Endothelial cell of umbilical vein (primary cell): ENCODE measurements around the gene LRP1B. TPM values are rescaled to one million over a fixed set of nuclear protein-coding genes. Genes with fewer than 3 reads are reported as not detected.

Experiments
- BruUV-seq: library from RNA; stranded (reverse); fragments of 400-500 nt; replicated peaks from 2 replicates; lab custom pipeline; 2021; lab: Mats Ljungman, UMichigan
- CTCF ChIA-PET: fragments of 300-600, 350-600 bp; sonication (Branson Sonifier 250); formaldehyde crosslinking; loops from one replicate; lab custom pipeline; 2021; ENCODE audit warnings: antibody characterized with exemption, inconsistent platforms; lab: Charles Lee
- POLR2A ChIA-PET: fragments of 300-600, 350-600 bp; sonication (Branson Sonifier 250); formaldehyde crosslinking; loops from one replicate; lab custom pipeline; 2021; ENCODE audit warnings: antibody characterized with exemption, inconsistent platforms; lab: Charles Lee
- DNase-seq: peaks from one replicate; pipeline ENCODE4 v3.0.0-alpha.2; 2011; ENCODE audit warnings: low read depth, low spot score
- FAIRE-seq: peaks from 2 replicates; lab custom pipeline; 2011; peaks lifted over from hg19 to GRCh38; lab: Jason Lieb, UNC
- H2AFZ ChIP-seq: 2 replicates; pipeline ENCODE4 v1.6.0; 2012; ENCODE audit warnings: low read depth, low read length, control low read depth, inconsistent platforms
- H3K27ac ChIP-seq: 2 replicates; pipeline ENCODE4 v1.5.1; 2011; ENCODE audit warnings: low read depth, mild to moderate bottlenecking, control low read depth, low read length, moderate library complexity; ENCODE audit not compliant: insufficient read depth
- H3K27me3 ChIP-seq, 2 experiments: 2 replicates each; pipeline versions ENCODE4 v1.6.0 to v1.6.1; 2011; ENCODE audit warnings: low read length in 2 of 2, mixed read lengths in 1 of 2; ENCODE audit not compliant: control insufficient read depth in 2 of 2, insufficient read depth in 2 of 2
- H3K36me3 ChIP-seq, 2 experiments: 2 replicates in 1 of 2; 3 replicates in 1 of 2; pipeline ENCODE4 v1.5.1; 2011; ENCODE audit warnings: low read length in 2 of 2, mild to moderate bottlenecking in 1 of 2, moderate library complexity in 1 of 2; ENCODE audit not compliant: control insufficient read depth in 2 of 2, insufficient read depth in 2 of 2; ENCODE audit errors: extremely low read depth in 1 of 2
- H3K4me1 ChIP-seq: 3 replicates; pipeline ENCODE4 v1.5.1; 2011; ENCODE audit warnings: mild to moderate bottlenecking, low read length; ENCODE audit not compliant: control insufficient read depth, insufficient read depth; ENCODE audit errors: extremely low read depth
- H3K4me2 ChIP-seq: 2 replicates; pipeline ENCODE4 v1.6.1; 2011; ENCODE audit warnings: low read length, control low read depth, mixed read lengths; ENCODE audit not compliant: insufficient read depth
- H3K4me3 ChIP-seq, 3 experiments: fragments of 200-600 bp in 1 of 3; sonication (generic), shearing (Covaris generic) in 1 of 3; replicated peaks in 1 of 3; 2 replicates each; pipeline ENCODE4 v1.5.1; 2011 to 2016; ENCODE audit warnings: control low read depth in 3 of 3, low read length in 3 of 3, mild to moderate bottlenecking in 2 of 3, inconsistent platforms in 1 of 3, low read depth in 1 of 3, moderate library complexity in 1 of 3; ENCODE audit not compliant: insufficient read depth in 1 of 3
- H3K79me2 ChIP-seq: 2 replicates; pipeline ENCODE4 v1.6.0; 2012; ENCODE audit warnings: low read length, inconsistent platforms; ENCODE audit not compliant: control insufficient read depth, insufficient read depth
- H3K9ac ChIP-seq: replicated peaks from 2 replicates; pipeline ENCODE3; 2011; ENCODE audit warnings: low read length, control low read depth; ENCODE audit not compliant: insufficient read depth; ENCODE audit errors: extremely low read depth
- H3K9me1 ChIP-seq: replicated peaks from 3 replicates; pipeline ENCODE4 v1.6.0; 2011; ENCODE audit warnings: mild to moderate bottlenecking, low read length; ENCODE audit not compliant: control insufficient read depth, insufficient read depth; ENCODE audit errors: extremely low read depth
- H3K9me3 ChIP-seq: replicated peaks from 2 replicates; pipeline ENCODE4 v1.5.1; 2012; ENCODE audit warnings: low read length, inconsistent platforms; ENCODE audit not compliant: control insufficient read depth, insufficient read depth
- H4K20me1 ChIP-seq: replicated peaks from 2 replicates; pipeline ENCODE3; 2011; ENCODE audit warnings: mild to moderate bottlenecking, low read length; ENCODE audit not compliant: control insufficient read depth, insufficient read depth; ENCODE audit errors: extremely low read depth
- EZH2 ChIP-seq: IDR thresholded peaks from 2 replicates; pipeline ENCODE4 v1.6.1; 2012; ENCODE audit warnings: borderline replicate concordance, low read depth, mild to moderate bottlenecking, moderate library complexity, low read length, inconsistent platforms; ENCODE audit not compliant: severe bottlenecking
- FOS ChIP-seq: IDR thresholded peaks from 2 replicates; pipeline ENCODE4 v1.6.1; 2011; ENCODE audit warnings: mild to moderate bottlenecking, low read length, moderate library complexity, borderline replicate concordance; ENCODE audit not compliant: insufficient read depth
- GATA2 ChIP-seq: IDR thresholded peaks from 2 replicates; pipeline ENCODE4 v1.7.0; 2011; ENCODE audit warnings: low read depth, mild to moderate bottlenecking, moderate library complexity, mixed read lengths, low read length; ENCODE audit not compliant: insufficient read length, insufficient read depth
- JUN ChIP-seq: IDR thresholded peaks from 2 replicates; pipeline ENCODE4 v1.6.1; 2011; ENCODE audit warnings: borderline replicate concordance, low read depth; ENCODE audit not compliant: insufficient read length, insufficient read depth
- MAX ChIP-seq: IDR thresholded peaks from 2 replicates; pipeline ENCODE4 v1.6.1; 2011; ENCODE audit not compliant: insufficient read depth, insufficient read length
- MYC ChIP-seq: IDR thresholded peaks from one replicate; pipeline ENCODE4 v1.6.1; 2011; ENCODE audit warnings: mild to moderate bottlenecking, low read depth, low read length
- POLR2A ChIP-seq: IDR thresholded peaks from 2 replicates; pipeline ENCODE4 v1.6.1; 2012; ENCODE audit warnings: low read depth, mild to moderate bottlenecking, control low read depth, low read length
- POLR2AphosphoS5 ChIP-seq: IDR thresholded peaks from 2 replicates; pipeline ENCODE4 v1.6.1; 2012; ENCODE audit warnings: low read depth, mild to moderate bottlenecking, control low read depth, low read length, moderate library complexity; ENCODE audit not compliant: insufficient read depth
- dilution Hi-C: fragments of 300-500 bp; cut with MboI; formaldehyde crosslinking; loops from one replicate; pipeline ENCODE4 v1.15.0; 2019; ENCODE audit warnings: low sequenced_read_pairs; ENCODE audit not compliant: extremely low pct_ligation_motif_present
- intact Hi-C: fragments of 100-400 bp; cut with micrococcal nuclease; formaldehyde crosslinking; loops from one replicate; pipeline ENCODE4 v1.10.0; 2022
- polyA plus RNA-seq, 4 experiments: library from polyadenylated mRNA; depleted of rRNA in 3 of 4; stranded (reverse) in 3 of 4; unstranded in 1 of 4; fragments of >200 nt; gene quantifications; 2 replicates each; pipeline versions ENCODE4 v1.2.1 to v1.2.3, GENCODE V29; 2011 to 2012; ENCODE audit warnings: missing spikeins in 1 of 4
- total RNA-seq: library from RNA; stranded (reverse); gene quantifications from 2 replicates; pipeline ENCODE4 v1.2.3, GENCODE V29; 2021
- TF ChIP-seq, protein P1 (sequence below), 2 donors: IDR thresholded peaks; 1 replicate in 1 of 2; 2 replicates in 1 of 2; pipeline ENCODE4 v1.5.1; 2011; ENCODE audit warnings: low read length in 2 of 2, mild to moderate bottlenecking in 2 of 2, moderate library complexity in 2 of 2, control low read depth in 1 of 2, inconsistent platforms in 1 of 2, low read depth in 1 of 2; ENCODE audit not compliant: insufficient read depth in 1 of 2; ENCODE audit errors: extremely low read depth in 1 of 2

LRP1B gene
- total and polyA plus RNA-seq, 2 donors (not counting 3 experiments of a cell fraction or from before 2014, with no cell fraction given): 0.03 to 0.07 TPM

- no peaks in the 10 kb centered on the region for H3K27me3 ChIP-seq
- H3K36me3 ChIP-seq: no peaks in the 10 kb centered on the region
- no peak overlapping the region for H3K9ac ChIP-seq
- no peak overlapping the region for H3K27ac ChIP-seq
- DNase-seq (no peak), FAIRE-seq (no peak)
- H3K4me2 ChIP-seq: no peak overlapping the region
- intact Hi-C loops (no loop called here), dilution Hi-C loops (no loop called here)
- ChIA-PET POLR2A (no interaction called here), CTCF (no interaction called here)
- H3K4me1 ChIP-seq: no peaks in the 10 kb centered on the region
- no peak for TF ChIP-seq POLR2A
- TF ChIP-seq MAX: no peak
- TF ChIP-seq POLR2AphosphoS5: no peak
- TF ChIP-seq GATA2: no peak
- no peak for TF ChIP-seq EZH2
- no TSS peak for BruUV-seq
- H4K20me1 ChIP-seq: no peaks in the 10 kb centered on the region
- H3K9me3 ChIP-seq: no peaks in the 10 kb centered on the region
- no peak overlapping the region for H2AFZ ChIP-seq
- H3K4me3 ChIP-seq: no peak overlapping the region
- no peaks in the 10 kb centered on the region for H3K9me1 ChIP-seq
- H3K79me2 ChIP-seq: no peaks in the 10 kb centered on the region
Measured at GRCh38 chr2:141492816-141493215, 638.0 kb downstream of the LRP1B start.

DNA sequence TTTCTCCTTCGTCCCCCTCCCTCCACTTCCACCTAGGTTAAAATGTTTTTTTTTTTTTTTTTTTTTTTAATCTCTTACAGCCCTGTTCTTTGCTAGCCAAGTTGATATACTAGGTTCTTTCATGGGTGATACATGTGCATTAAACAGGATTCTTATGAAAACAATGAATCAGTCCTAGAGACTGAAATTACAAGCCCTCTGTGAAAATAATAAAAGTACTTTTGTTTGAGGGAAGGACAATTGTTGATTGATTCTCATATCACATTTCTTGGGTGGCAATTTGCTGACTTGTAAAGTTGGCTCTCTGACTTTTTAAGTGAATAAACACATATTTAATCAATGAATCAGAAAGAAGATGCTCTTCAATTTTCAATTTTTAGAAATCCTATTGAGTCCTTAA is 639.9 kb downstream of the LRP1B start:
- TF ChIP-seq MAX (no peak), POLR2A (no peak), GATA2 (no peak), JUN (no peak), FOS (no peak), MYC (no peak), EZH2 (no peak), POLR2AphosphoS5 (no peak)
- TF ChIP-seq, protein P1, sequence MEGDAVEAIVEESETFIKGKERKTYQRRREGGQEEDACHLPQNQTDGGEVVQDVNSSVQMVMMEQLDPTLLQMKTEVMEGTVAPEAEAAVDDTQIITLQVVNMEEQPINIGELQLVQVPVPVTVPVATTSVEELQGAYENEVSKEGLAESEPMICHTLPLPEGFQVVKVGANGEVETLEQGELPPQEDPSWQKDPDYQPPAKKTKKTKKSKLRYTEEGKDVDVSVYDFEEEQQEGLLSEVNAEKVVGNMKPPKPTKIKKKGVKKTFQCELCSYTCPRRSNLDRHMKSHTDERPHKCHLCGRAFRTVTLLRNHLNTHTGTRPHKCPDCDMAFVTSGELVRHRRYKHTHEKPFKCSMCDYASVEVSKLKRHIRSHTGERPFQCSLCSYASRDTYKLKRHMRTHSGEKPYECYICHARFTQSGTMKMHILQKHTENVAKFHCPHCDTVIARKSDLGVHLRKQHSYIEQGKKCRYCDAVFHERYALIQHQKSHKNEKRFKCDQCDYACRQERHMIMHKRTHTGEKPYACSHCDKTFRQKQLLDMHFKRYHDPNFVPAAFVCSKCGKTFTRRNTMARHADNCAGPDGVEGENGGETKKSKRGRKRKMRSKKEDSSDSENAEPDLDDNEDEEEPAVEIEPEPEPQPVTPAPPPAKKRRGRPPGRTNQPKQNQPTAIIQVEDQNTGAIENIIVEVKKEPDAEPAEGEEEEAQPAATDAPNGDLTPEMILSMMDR (IDR thresholded peaks at IDR 0.05; ENCODE audit: extremely low read depth in 1 of 2, insufficient read depth in 1 of 2, low read depth in 1 of 2, low read length in 2 of 2): no peak
- no peaks in the 10 kb centered on the region for H4K20me1 ChIP-seq
- no peaks in the 10 kb centered on the region for H3K79me2 ChIP-seq
- H3K9me1 ChIP-seq: no peaks in the 10 kb centered on the region
- H3K27ac ChIP-seq: no peak overlapping the region
- H2AFZ ChIP-seq: no peak overlapping the region
- DNase-seq (no peak), FAIRE-seq (no peak)
- H3K27me3 ChIP-seq: no peaks in the 10 kb centered on the region
- dilution Hi-C loops (no loop called here), intact Hi-C loops (no loop called here)
- H3K9ac ChIP-seq: no peak overlapping the region
- no peaks in the 10 kb centered on the region for H3K9me3 ChIP-seq
- H3K4me2 ChIP-seq: no peak overlapping the region
- BruUV-seq: no TSS peak
- no peak overlapping the region for H3K4me3 ChIP-seq
- no peaks in the 10 kb centered on the region for H3K36me3 ChIP-seq
- H3K4me1 ChIP-seq: no peaks in the 10 kb centered on the region
- ChIA-PET CTCF (no interaction called here), POLR2A (no interaction called here)
